ENCODE data around the gene TMEM19.

The TMEM19 gene

GRCh38 chr12:71685914-71686657 lies at the start of gene TMEM19:
Gene TMEM19, plus strand, starts transcription at chr12:71686082. Its CDS starts 599 bp downstream, at chr12:71686681.
- DNase-seq (ENCODE audit: low read depth in 2 of 2) = peak; percentile 62 to 69

GRCh38 chr12:71636704-71637115 lies 49.2 kb upstream of the TMEM19 start:
- no peak for DNase-seq (ENCODE audit: low read depth in 2 of 2)

- DNase-seq (ENCODE audit: low read depth in 2 of 2) = no peak
Observed at GRCh38 chr12:71638499-71638898, 47.4 kb upstream of the TMEM19 start.

- no peak for DNase-seq (ENCODE audit: low read depth in 2 of 2)
Observed at GRCh38 chr12:71639341-71639760, 46.5 kb upstream of the TMEM19 start.

- DNase-seq (ENCODE audit: low read depth in 2 of 2) = no peak
Observed at GRCh38 chr12:71640316-71640715, 45.6 kb upstream of the TMEM19 start.

- no peak for DNase-seq (ENCODE audit: low read depth in 2 of 2)
Observed at GRCh38 chr12:71641390-71641789, 44.5 kb upstream of the TMEM19 start.

- DNase-seq (ENCODE audit: low read depth in 2 of 2) = no peak
Observed at GRCh38 chr12:71642264-71642663, 43.6 kb upstream of the TMEM19 start.

- no peak for DNase-seq (ENCODE audit: low read depth in 2 of 2)
Observed at GRCh38 chr12:71645268-71645667, 40.6 kb upstream of the TMEM19 start.

GRCh38 chr12:71646512-71646911 lies 39.4 kb upstream of the TMEM19 start:
- no peak for DNase-seq (ENCODE audit: low read depth in 2 of 2)

GRCh38 chr12:71648537-71648936 lies 37.3 kb upstream of the TMEM19 start:
- DNase-seq (ENCODE audit: low read depth in 2 of 2) = no peak

GRCh38 chr12:71649401-71649800 lies 36.5 kb upstream of the TMEM19 start:
- no peak for DNase-seq (ENCODE audit: low read depth in 2 of 2)

- DNase-seq (ENCODE audit: low read depth in 2 of 2) = no peak
Observed at GRCh38 chr12:71652656-71653055, 33.2 kb upstream of the TMEM19 start.

- no peak for DNase-seq (ENCODE audit: low read depth in 2 of 2)
Observed at GRCh38 chr12:71653137-71653536, 32.7 kb upstream of the TMEM19 start.

GRCh38 chr12:71654200-71654599 lies 31.7 kb upstream of the TMEM19 start:
- no peak for DNase-seq (ENCODE audit: low read depth in 2 of 2)

- DNase-seq (ENCODE audit: low read depth in 2 of 2) = no peak
Observed at GRCh38 chr12:71655495-71655894, 30.4 kb upstream of the TMEM19 start.

GRCh38 chr12:71655907-71656306 lies 30.0 kb upstream of the TMEM19 start:
- DNase-seq (ENCODE audit: low read depth in 2 of 2) = no peak

- no peak for DNase-seq (ENCODE audit: low read depth in 2 of 2)
Observed at GRCh38 chr12:71656740-71657139, 29.1 kb upstream of the TMEM19 start.

GRCh38 chr12:71661977-71662530 lies 23.8 kb upstream of the TMEM19 start:
- no peak for DNase-seq (ENCODE audit: low read depth in 2 of 2)

- DNase-seq (ENCODE audit: low read depth in 2 of 2) = peak; percentile 34 to 55
Observed at GRCh38 chr12:71662849-71663560, 22.9 kb upstream of the TMEM19 start.

- peak; percentile 73 to 82 for DNase-seq (ENCODE audit: low read depth in 2 of 2)
Observed at GRCh38 chr12:71663561-71664410, 22.1 kb upstream of the TMEM19 start, which contains the start of the genes THAP2 and ZFC3H1. Gene THAP2, plus strand, starts transcription at chr12:71664301. Its CDS starts 209 bp downstream, at chr12:71664510. Gene ZFC3H1, minus strand, starts transcription at chr12:71663848. Its CDS starts 238 bp downstream, at chr12:71663610.

- DNase-seq (ENCODE audit: low read depth in 2 of 2) = no peak
Observed at GRCh38 chr12:71664411-71665089, 21.3 kb upstream of the TMEM19 start.
